ENCODE results near the gene TSEN54.

TSEN54 gene

GRCh38 chr17:75480281-75480680, 36.0 kb upstream of the TSEN54 start:
- no peaks in the 10 kb centered on the region for H3K4me1 ChIP-seq (ENCODE audit: control insufficient read depth, low read length)
- H3K27me3 ChIP-seq (ENCODE audit: control insufficient read depth, low read length), result no peaks in the 10 kb centered on the region
- no peaks in the 10 kb centered on the region for H3K9me3 ChIP-seq (ENCODE audit: control insufficient read depth, insufficient read depth, low read length)
- H3K27ac ChIP-seq (ENCODE audit: low read depth, low read length), result no peak overlapping the region
- H3K9me2 ChIP-seq (replicated peaks; ENCODE audit: control insufficient read depth, low read length), result no peaks in the 10 kb centered on the region
- no peaks in the 10 kb centered on the region for H3K36me3 ChIP-seq (ENCODE audit: control insufficient read depth, low read length)
- H3K79me2 ChIP-seq (ENCODE audit: control insufficient read depth, low read length), result no peaks in the 10 kb centered on the region
- no peaks in the 10 kb centered on the region for H3F3A ChIP-seq (ENCODE audit: control insufficient read depth, insufficient read depth)
- no peak for TF ChIP-seq EZH2phosphoT487 (IDR thresholded peaks at IDR 0.05; ENCODE audit: borderline replicate concordance, low read length)
- no peak for TF ChIP-seq CTCF (IDR thresholded peaks at IDR 0.05; ENCODE audit: low read depth, low read length, poor library complexity, severe bottlenecking)
- H3K4me2 ChIP-seq (ENCODE audit: low read length), result no peak overlapping the region
- H3K4me3 ChIP-seq (ENCODE audit: low read length), result no peak overlapping the region
- no peaks in the 10 kb centered on the region for H4K20me1 ChIP-seq (ENCODE audit: control insufficient read depth, insufficient read depth, low read depth, low read length)

GRCh38 chr17:75481194-75482068, 34.9 kb upstream of the TSEN54 start:
- no peak overlapping the region for H3K4me2 ChIP-seq (ENCODE audit: low read length)
- H4K20me1 ChIP-seq (ENCODE audit: control insufficient read depth, insufficient read depth, low read depth, low read length), result no peaks in the 10 kb centered on the region
- H3K36me3 ChIP-seq (ENCODE audit: control insufficient read depth, low read length), result no peaks in the 10 kb centered on the region
- no peak overlapping the region for H3K4me3 ChIP-seq (ENCODE audit: low read length)
- TF ChIP-seq EZH2phosphoT487 (IDR thresholded peaks at IDR 0.05; ENCODE audit: borderline replicate concordance, low read length), result no peak
- H3K27me3 ChIP-seq (ENCODE audit: control insufficient read depth, low read length), result no peaks in the 10 kb centered on the region
- no peaks in the 10 kb centered on the region for H3K79me2 ChIP-seq (ENCODE audit: control insufficient read depth, low read length)
- H3K9me2 ChIP-seq (replicated peaks; ENCODE audit: control insufficient read depth, low read length), result no peaks in the 10 kb centered on the region
- H3K4me1 ChIP-seq (ENCODE audit: control insufficient read depth, low read length), result no peaks in the 10 kb centered on the region
- no peak overlapping the region for H3K27ac ChIP-seq (ENCODE audit: low read depth, low read length)
- no peaks in the 10 kb centered on the region for H3F3A ChIP-seq (ENCODE audit: control insufficient read depth, insufficient read depth)
- H3K9me3 ChIP-seq (ENCODE audit: control insufficient read depth, insufficient read depth, low read length), result no peaks in the 10 kb centered on the region

- Histone ChIP-seq H3K36me3 (ENCODE audit: control insufficient read depth, low read length) (peaks cover 3% of the 10 kb centered on the region; the same call in 1 of the 2 replicates), H3K4me2 (ENCODE audit: low read length) (no peak overlapping the region), H3K27ac (ENCODE audit: low read depth, low read length) (no peak overlapping the region), H4K20me1 (ENCODE audit: control insufficient read depth, insufficient read depth, low read depth, low read length) (no peaks in the 10 kb centered on the region), H3K4me3 (ENCODE audit: low read length) (no peak overlapping the region), H3K4me1 (ENCODE audit: control insufficient read depth, low read length) (peaks cover 7% of the 10 kb centered on the region), H3K9me2 (replicated peaks; ENCODE audit: control insufficient read depth, low read length) (no peaks in the 10 kb centered on the region), H3K27me3 (ENCODE audit: control insufficient read depth, low read length) (no peaks in the 10 kb centered on the region), H3F3A (ENCODE audit: control insufficient read depth, insufficient read depth) (no peaks in the 10 kb centered on the region), H3K9me3 (ENCODE audit: control insufficient read depth, insufficient read depth, low read length) (no peaks in the 10 kb centered on the region), H3K79me2 (ENCODE audit: control insufficient read depth, low read length) (no peaks in the 10 kb centered on the region)
- TF ChIP-seq EZH2phosphoT487 (IDR thresholded peaks at IDR 0.05; ENCODE audit: borderline replicate concordance, low read length), result no peak
- TF ChIP-seq CTCF (IDR thresholded peaks at IDR 0.05; ENCODE audit: low read depth, low read length, poor library complexity, severe bottlenecking), result no peak
These were observed 34.0 kb upstream of the TSEN54 start for GRCh38 chr17:75482098-75482942.
